ENCODE data around the gene MORC2. TPM values are rescaled to one million over a fixed set of nuclear protein-coding genes. Genes with fewer than 3 reads are reported as not detected.

MORC2 gene
- total RNA-seq, 1 experiment from 2014 or later = 36.1 TPM

GRCh38 chr22:30905696-30906341 is 62.8 kb downstream of the MORC2 start:
- H3K4me3 Mint-ChIP-seq (ENCODE audit: unreplicated experiment) = no peak overlapping the region
- H3K9me3 Mint-ChIP-seq (ENCODE audit: unreplicated experiment) = no peaks in the 10 kb centered on the region
- no peak for DNase-seq (ENCODE audit: unreplicated experiment)
- no TSS peak for BruUV-seq (replicated peaks)
- intact Hi-C loops (cut with micrococcal nuclease) = no loop called here
- H3K27me3 Mint-ChIP-seq (ENCODE audit: insufficient read depth, unreplicated experiment) = no peaks in the 10 kb centered on the region
- TF ChIP-seq, protein P1, sequence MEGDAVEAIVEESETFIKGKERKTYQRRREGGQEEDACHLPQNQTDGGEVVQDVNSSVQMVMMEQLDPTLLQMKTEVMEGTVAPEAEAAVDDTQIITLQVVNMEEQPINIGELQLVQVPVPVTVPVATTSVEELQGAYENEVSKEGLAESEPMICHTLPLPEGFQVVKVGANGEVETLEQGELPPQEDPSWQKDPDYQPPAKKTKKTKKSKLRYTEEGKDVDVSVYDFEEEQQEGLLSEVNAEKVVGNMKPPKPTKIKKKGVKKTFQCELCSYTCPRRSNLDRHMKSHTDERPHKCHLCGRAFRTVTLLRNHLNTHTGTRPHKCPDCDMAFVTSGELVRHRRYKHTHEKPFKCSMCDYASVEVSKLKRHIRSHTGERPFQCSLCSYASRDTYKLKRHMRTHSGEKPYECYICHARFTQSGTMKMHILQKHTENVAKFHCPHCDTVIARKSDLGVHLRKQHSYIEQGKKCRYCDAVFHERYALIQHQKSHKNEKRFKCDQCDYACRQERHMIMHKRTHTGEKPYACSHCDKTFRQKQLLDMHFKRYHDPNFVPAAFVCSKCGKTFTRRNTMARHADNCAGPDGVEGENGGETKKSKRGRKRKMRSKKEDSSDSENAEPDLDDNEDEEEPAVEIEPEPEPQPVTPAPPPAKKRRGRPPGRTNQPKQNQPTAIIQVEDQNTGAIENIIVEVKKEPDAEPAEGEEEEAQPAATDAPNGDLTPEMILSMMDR (IDR thresholded peaks at IDR 0.05; ENCODE audit: unreplicated experiment) = no peak
- ChIA-PET POLR2A (no interaction called here), CTCF (interaction anchor here (1.2 to 3.3 kb wide), 3 partner anchors 15 to 143 kb away, joined by 3 to 16 read pairs (median 7); no protein-coding TSS in a partner anchor)
- no peak overlapping the region for H3K27ac Mint-ChIP-seq (ENCODE audit: low read depth, unreplicated experiment)
- no peaks in the 10 kb centered on the region for H3K4me1 Mint-ChIP-seq (ENCODE audit: insufficient read depth, unreplicated experiment)
- peaks cover 30% of the 10 kb centered on the region for H3K36me3 Mint-ChIP-seq (ENCODE audit: insufficient read depth, unreplicated experiment)

- Mint-ChIP-seq H3K27me3 (ENCODE audit: insufficient read depth, unreplicated experiment) (no peaks in the 10 kb centered on the region), H3K27ac (ENCODE audit: low read depth, unreplicated experiment) (no peak overlapping the region), H3K36me3 (ENCODE audit: insufficient read depth, unreplicated experiment) (peaks cover 30% of the 10 kb centered on the region), H3K9me3 (ENCODE audit: unreplicated experiment) (no peaks in the 10 kb centered on the region), H3K4me1 (ENCODE audit: insufficient read depth, unreplicated experiment) (no peaks in the 10 kb centered on the region), H3K4me3 (ENCODE audit: unreplicated experiment) (no peak overlapping the region)
- intact Hi-C loops (cut with micrococcal nuclease) = no loop called here
- no TSS peak for BruUV-seq (replicated peaks)
- DNase-seq (ENCODE audit: unreplicated experiment) = no peak
- ChIA-PET POLR2A (no interaction called here), CTCF (interaction anchor here (0.5 to 2.2 kb wide), 3 partner anchors 13 to 141 kb away, joined by 4 to 7 read pairs (median 5); no protein-coding TSS in a partner anchor)
- TF ChIP-seq, protein P1 (IDR thresholded peaks at IDR 0.05; ENCODE audit: unreplicated experiment) = no peak
Observed at GRCh38 chr22:30903876-30904460, 64.6 kb downstream of the MORC2 start.

DNA sequence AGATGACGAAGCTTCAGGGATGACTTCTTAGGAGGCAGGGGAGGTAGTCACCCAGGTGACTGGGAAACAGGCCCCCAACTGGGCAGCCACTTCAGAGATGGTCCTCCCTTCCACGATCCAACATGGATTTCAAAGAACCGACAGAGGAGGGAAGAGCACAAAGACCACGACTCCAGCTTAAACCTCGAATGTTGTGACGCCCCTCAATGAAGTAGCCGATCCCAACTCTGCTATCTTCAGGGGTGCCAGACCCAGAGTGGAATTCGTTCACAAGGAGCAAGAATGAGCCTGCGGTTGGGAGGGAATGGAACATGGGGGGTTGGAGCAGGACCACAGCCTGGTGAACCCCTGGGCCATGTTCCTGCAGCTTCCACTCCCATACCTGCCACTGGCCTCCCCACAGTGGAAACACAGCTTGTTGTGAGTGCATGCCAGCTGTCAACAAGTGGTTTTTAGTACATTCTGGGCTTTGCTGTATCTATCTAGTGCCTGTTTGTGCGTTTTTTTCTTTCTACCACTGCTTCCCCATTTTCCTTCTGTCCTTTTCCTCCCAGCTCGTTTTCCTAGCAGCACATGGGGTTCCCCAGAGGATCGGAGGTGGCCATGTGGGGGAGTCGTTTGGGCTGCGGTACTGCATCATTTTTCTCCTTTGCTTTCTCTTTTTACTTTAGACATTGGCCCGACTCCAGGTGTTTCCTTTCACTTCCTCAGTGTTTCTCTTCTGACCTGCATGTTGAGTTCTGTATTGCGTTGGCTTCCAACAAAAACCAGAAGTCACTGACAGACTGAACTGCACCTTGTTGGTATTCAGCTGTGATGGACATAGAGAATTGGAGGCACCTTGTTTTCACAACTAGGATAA is 65.8 kb downstream of the MORC2 start:
- Mint-ChIP-seq H3K36me3 (ENCODE audit: insufficient read depth, unreplicated experiment) (peaks cover 26% of the 10 kb centered on the region), H3K4me1 (ENCODE audit: insufficient read depth, unreplicated experiment) (no peaks in the 10 kb centered on the region), H3K27me3 (ENCODE audit: insufficient read depth, unreplicated experiment) (no peaks in the 10 kb centered on the region), H3K4me3 (ENCODE audit: unreplicated experiment) (no peak overlapping the region), H3K9me3 (ENCODE audit: unreplicated experiment) (no peaks in the 10 kb centered on the region), H3K27ac (ENCODE audit: low read depth, unreplicated experiment) (no peak overlapping the region)
- TF ChIP-seq, protein P1 (IDR thresholded peaks at IDR 0.05; ENCODE audit: unreplicated experiment) = no peak
- ChIA-PET POLR2A (no interaction called here), CTCF (interaction anchor here (1.2 to 2.2 kb wide), 2 partner anchors 11 to 13 kb away, joined by 3 to 7 read pairs; no protein-coding TSS in a partner anchor)
- intact Hi-C loops (cut with micrococcal nuclease) = no loop called here
- BruUV-seq (replicated peaks) = no TSS peak
- no peak for DNase-seq (ENCODE audit: unreplicated experiment)

- H3K36me3 Mint-ChIP-seq (ENCODE audit: insufficient read depth, unreplicated experiment) = peaks cover 41% of the 10 kb centered on the region
- ChIA-PET POLR2A (interaction anchor here (0.7 kb wide), 1 partner anchor 378 kb away, joined by 3 read pairs; no protein-coding TSS in a partner anchor), CTCF (interaction anchor here (0.6 to 2.3 kb wide), 4 partner anchors 21 to 139 kb away, joined by 3 to 13 read pairs (median 4); no protein-coding TSS in a partner anchor)
- no peak overlapping the region for H3K27ac Mint-ChIP-seq (ENCODE audit: low read depth, unreplicated experiment)
- intact Hi-C loops (cut with micrococcal nuclease) = no loop called here
- H3K9me3 Mint-ChIP-seq (ENCODE audit: unreplicated experiment) = no peaks in the 10 kb centered on the region
- H3K4me3 Mint-ChIP-seq (ENCODE audit: unreplicated experiment) = no peak overlapping the region
- H3K27me3 Mint-ChIP-seq (ENCODE audit: insufficient read depth, unreplicated experiment) = no peaks in the 10 kb centered on the region
- no peaks in the 10 kb centered on the region for H3K4me1 Mint-ChIP-seq (ENCODE audit: insufficient read depth, unreplicated experiment)
- no TSS peak for BruUV-seq (replicated peaks)
- TF ChIP-seq, protein P1 (IDR thresholded peaks at IDR 0.05; ENCODE audit: unreplicated experiment) = no peak
- no peak for DNase-seq (ENCODE audit: unreplicated experiment)
Observed at GRCh38 chr22:30894371-30894740, 74.2 kb downstream of the MORC2 start.
